T-cell (primary cell): ENCODE data around the gene PTPRD. TPM values are rescaled to one million over a fixed set of nuclear protein-coding genes. Genes with fewer than 3 reads are reported as not detected.

Source experiments
- ATAC-seq, 4 experiments: fragments of 200-7000 bp in 3 of 4; fragments of 150-1000 bp in 1 of 4; cut with Tn5 transposase; replicated peaks in 1 of 4; 1 replicate in 3 of 4; 2 replicates in 1 of 4; pipeline ENCODE4 v1.10.0; 2021; ENCODE audit warnings: moderate library complexity in 3 of 4, mild to moderate bottlenecking in 2 of 4, moderate number of reproducible peaks in 1 of 4
- CTCF ChIA-PET, 2 donors: fragments of 300-600 bp; sonication (Branson Sonifier 250); formaldehyde crosslinking; loops; one replicate each; lab custom pipeline; 2022; ENCODE audit warnings: antibody characterized with exemption in 2 of 2; lab: Charles Lee
- POLR2A ChIA-PET, 2 donors: fragments of 300-600 bp; sonication (Branson Sonifier 250); formaldehyde crosslinking; loops; one replicate each; lab custom pipeline; 2022; ENCODE audit warnings: antibody characterized with exemption in 2 of 2; lab: Charles Lee
- DNase-seq, 35 experiments: peaks; one replicate each; pipeline versions ENCODE4 v3.0.0 to v3.0.0-alpha.2; 2013 to 2023
- H3K27ac ChIP-seq: one replicate; pipeline ENCODE4 v1.5.1; 2013; ENCODE audit warnings: low read length
- H3K27me3 ChIP-seq, 2 experiments: replicated peaks in 1 of 2; 1 replicate in 1 of 2; 2 replicates in 1 of 2; pipeline versions ENCODE4 v1.6.1 to v1.7.0; 2013; ENCODE audit warnings: low read length in 1 of 2, mixed read lengths in 1 of 2; ENCODE audit not compliant: control insufficient read depth in 2 of 2, insufficient read depth in 2 of 2; ENCODE audit errors: extremely low read depth in 1 of 2
- H3K36me3 ChIP-seq, 2 donors: 1 replicate in 1 of 2; 2 replicates in 1 of 2; pipeline versions ENCODE4 v1.6.1 to v1.7.0; 2013; ENCODE audit warnings: low read length in 1 of 2; ENCODE audit not compliant: control insufficient read depth in 2 of 2, insufficient read depth in 1 of 2; ENCODE audit errors: extremely low read depth in 1 of 2
- H3K4me1 ChIP-seq, 2 experiments: 1 replicate in 1 of 2; 2 replicates in 1 of 2; pipeline versions ENCODE4 v1.6.1 to v1.7.0; 2013; ENCODE audit warnings: low read length in 2 of 2, mixed read lengths in 1 of 2; ENCODE audit not compliant: insufficient read depth in 2 of 2, control insufficient read depth in 1 of 2; ENCODE audit errors: extremely low read depth in 1 of 2
- H3K4me3 ChIP-seq, 2 donors: 1 replicate in 1 of 2; 2 replicates in 1 of 2; pipeline versions ENCODE4 v1.5.1 to v1.7.0; 2013; ENCODE audit warnings: mild to moderate bottlenecking in 2 of 2, low read length in 1 of 2, moderate library complexity in 1 of 2; ENCODE audit not compliant: control insufficient read depth in 1 of 2; ENCODE audit errors: extremely low read depth in 1 of 2
- H3K9me3 ChIP-seq: 2 replicates; pipeline ENCODE4 v1.7.0; 2013
- H3K27ac Mint-ChIP-seq, 2 donors: one replicate each; pipeline ENCODE4 v1.8.0; 2020 to 2021; ENCODE audit warnings: mild to moderate bottlenecking in 2 of 2, mixed read lengths in 2 of 2
- H3K27me3 Mint-ChIP-seq, 2 donors: one replicate each; pipeline ENCODE4 v1.8.0; 2021 to 2022; ENCODE audit warnings: mixed read lengths in 2 of 2
- H3K36me3 Mint-ChIP-seq: one replicate; pipeline ENCODE4 v1.8.0; 2021; ENCODE audit warnings: mixed read lengths
- H3K4me1 Mint-ChIP-seq, 3 donors: one replicate each; pipeline ENCODE4 v1.8.0; 2020 to 2022; ENCODE audit warnings: mixed read lengths in 3 of 3, mild to moderate bottlenecking in 1 of 3
- H3K4me3 Mint-ChIP-seq, 3 donors: one replicate each; pipeline ENCODE4 v1.8.0; 2020 to 2022; ENCODE audit warnings: mild to moderate bottlenecking in 3 of 3, mixed read lengths in 3 of 3, moderate library complexity in 3 of 3
- H3K9me3 Mint-ChIP-seq, 3 donors: one replicate each; pipeline ENCODE4 v1.8.0; 2020 to 2022; ENCODE audit warnings: mixed read lengths in 3 of 3
- WGBS: methylation state at CpG from one replicate; pipeline ENCODE4 v1.1.5; 2013; ENCODE audit warnings: missing lambda C conversion rate; ENCODE audit not compliant: insufficient coverage; 5-methylcytosine and 5-hydroxymethylcytosine counted together
- total RNA-seq, 35 experiments: library from RNA in 6 of 35; stranded (reverse) in 6 of 35; fragments of 120-200 nt in 1 of 35; gene quantifications; one replicate each; pipeline versions ENCODE4 v1.2.1 to v1.2.4 and lab custom pipeline; 2013 to 2026

The PTPRD gene
- total RNA-seq, 5 donors from 2014 or later (not counting 1 experiment from before 2014, with no cell fraction given): 0.13 to 0.61 (median 0.38) TPM; not detected in 2

- ATAC-seq: no peak
- Mint-ChIP-seq H3K27me3 (no peaks in the 10 kb centered on the region), H3K36me3 (no peaks in the 10 kb centered on the region), H3K4me3 (no peak overlapping the region), H3K9me3 (peaks cover 2 to 14% (median 7%) of the 10 kb centered on the region in 3 donors), H3K27ac (no peak overlapping the region), H3K4me1 (no peaks in the 10 kb centered on the region)
- H3K4me1 ChIP-seq: no peaks in the 10 kb centered on the region
- no peaks in the 10 kb centered on the region for H3K36me3 ChIP-seq
- DNase-seq: no peak
- H3K27me3 ChIP-seq: no peaks in the 10 kb centered on the region
- H3K4me3 ChIP-seq: no peak overlapping the region
- CTCF ChIA-PET: no interaction called here
- WGBS: no CpG with 5 or more reads among the region's 4 CpGs
- POLR2A ChIA-PET: no interaction called here
- no peaks in the 10 kb centered on the region for H3K9me3 ChIP-seq
- H3K27ac ChIP-seq: no peak overlapping the region
Observed at GRCh38 chr9:10226996-10227395, 385.8 kb downstream of the PTPRD start.

GRCh38 chr9:10212702-10213101 is 400.1 kb downstream of the PTPRD start:
- H3K4me1 Mint-ChIP-seq: no peaks in the 10 kb centered on the region
- ChIA-PET POLR2A (no interaction called here), CTCF (interaction anchor here in 1 of 2 donors (0.5 kb wide), 1 partner anchor 12 kb away, joined by 3 read pairs; no protein-coding TSS in a partner anchor)
- H3K36me3 Mint-ChIP-seq: no peaks in the 10 kb centered on the region
- no peak overlapping the region for H3K4me3 Mint-ChIP-seq
- DNase-seq: no peak
- Histone ChIP-seq H3K27me3 (no peaks in the 10 kb centered on the region), H3K9me3 (no peaks in the 10 kb centered on the region), H3K27ac (no peak overlapping the region), H3K36me3 (no peaks in the 10 kb centered on the region), H3K4me1 (no peaks in the 10 kb centered on the region), H3K4me3 (no peak overlapping the region)
- WGBS: no CpG with 5 or more reads among the region's 3 CpGs
- H3K27me3 Mint-ChIP-seq: no peaks in the 10 kb centered on the region
- ATAC-seq: no peak
- peaks cover 3 to 7% (median 7%) of the 10 kb centered on the region in 3 donors for H3K9me3 Mint-ChIP-seq
- no peak overlapping the region for H3K27ac Mint-ChIP-seq

GRCh38 chr9:10208691-10209069 is 404.1 kb downstream of the PTPRD start:
- H3K9me3 Mint-ChIP-seq: peaks cover 7 to 13% (median 11%) of the 10 kb centered on the region in 3 donors
- no peak overlapping the region for H3K4me3 Mint-ChIP-seq
- H3K4me1 Mint-ChIP-seq: no peaks in the 10 kb centered on the region
- no peak overlapping the region for H3K27ac Mint-ChIP-seq
- WGBS: no CpG with 5 or more reads among the region's 3 CpGs
- DNase-seq: no peak
- no peak overlapping the region for H3K27ac ChIP-seq
- H3K9me3 ChIP-seq: no peaks in the 10 kb centered on the region
- no peak for ATAC-seq
- H3K4me3 ChIP-seq: no peak overlapping the region
- H3K4me1 ChIP-seq: no peaks in the 10 kb centered on the region
- H3K36me3 Mint-ChIP-seq: no peaks in the 10 kb centered on the region
- no peaks in the 10 kb centered on the region for H3K27me3 Mint-ChIP-seq
- CTCF ChIA-PET: no interaction called here
- H3K27me3 ChIP-seq: no peaks in the 10 kb centered on the region
- POLR2A ChIA-PET: no interaction called here
- H3K36me3 ChIP-seq: no peaks in the 10 kb centered on the region

- ChIA-PET CTCF (no interaction called here), POLR2A (no interaction called here)
- Histone ChIP-seq H3K36me3 (no peaks in the 10 kb centered on the region), H3K27me3 (no peaks in the 10 kb centered on the region), H3K4me3 (no peak overlapping the region), H3K9me3 (no peaks in the 10 kb centered on the region), H3K27ac (no peak overlapping the region), H3K4me1 (no peaks in the 10 kb centered on the region)
- Mint-ChIP-seq H3K4me1 (no peaks in the 10 kb centered on the region), H3K36me3 (no peaks in the 10 kb centered on the region), H3K27ac (no peak overlapping the region), H3K4me3 (no peak overlapping the region), H3K9me3 (peaks cover 3 to 16% (median 9%) of the 10 kb centered on the region in 3 donors), H3K27me3 (no peaks in the 10 kb centered on the region)
- no CpG with 5 or more reads among the region's 1 CpG for WGBS
- DNase-seq (no peak), ATAC-seq (no peak)
Observed at GRCh38 chr9:10204276-10204675, 408.5 kb downstream of the PTPRD start.

GRCh38 chr9:10173561-10173960 is 439.2 kb downstream of the PTPRD start:
- no CpG with 5 or more reads among the region's 1 CpG for WGBS
- no peak overlapping the region for H3K4me3 Mint-ChIP-seq
- Histone ChIP-seq H3K9me3 (no peaks in the 10 kb centered on the region), H3K4me3 (no peak overlapping the region), H3K27me3 (no peaks in the 10 kb centered on the region), H3K36me3 (no peaks in the 10 kb centered on the region), H3K27ac (no peak overlapping the region), H3K4me1 (no peaks in the 10 kb centered on the region)
- ATAC-seq (no peak), DNase-seq (no peak)
- no peaks in the 10 kb centered on the region for H3K4me1 Mint-ChIP-seq
- H3K36me3 Mint-ChIP-seq: no peaks in the 10 kb centered on the region
- H3K27ac Mint-ChIP-seq: no peak overlapping the region
- H3K9me3 Mint-ChIP-seq: peaks cover 10 to 16% (median 11%) of the 10 kb centered on the region in 3 donors
- ChIA-PET POLR2A (no interaction called here), CTCF (no interaction called here)
- no peaks in the 10 kb centered on the region for H3K27me3 Mint-ChIP-seq

- CTCF ChIA-PET: no interaction called here
Observed at GRCh38 chr9:10172476-10172875, 440.3 kb downstream of the PTPRD start.

GRCh38 chr9:10168241-10168640 is 444.6 kb downstream of the PTPRD start:
- Mint-ChIP-seq H3K27me3 (no peaks in the 10 kb centered on the region), H3K27ac (no peak overlapping the region), H3K9me3 (peaks cover 4 to 10% (median 7%) of the 10 kb centered on the region in 3 donors), H3K36me3 (no peaks in the 10 kb centered on the region), H3K4me1 (no peaks in the 10 kb centered on the region), H3K4me3 (no peak overlapping the region)
- H3K27ac ChIP-seq: no peak overlapping the region
- H3K4me3 ChIP-seq: no peak overlapping the region
- ChIA-PET POLR2A (no interaction called here), CTCF (no interaction called here)
- DNase-seq (no peak), ATAC-seq (no peak)
- WGBS: no CpG with 5 or more reads among the region's 1 CpG
- H3K9me3 ChIP-seq: no peaks in the 10 kb centered on the region
- no peaks in the 10 kb centered on the region for H3K36me3 ChIP-seq
- no peaks in the 10 kb centered on the region for H3K27me3 ChIP-seq
- no peaks in the 10 kb centered on the region for H3K4me1 ChIP-seq

More at GRCh38 chr9:10172476-10172875, 440.3 kb downstream of the PTPRD start:
- Histone ChIP-seq H3K27me3 (no peaks in the 10 kb centered on the region), H3K27ac (no peak overlapping the region), H3K9me3 (no peaks in the 10 kb centered on the region), H3K36me3 (no peaks in the 10 kb centered on the region), H3K4me1 (no peaks in the 10 kb centered on the region), H3K4me3 (no peak overlapping the region)
- DNase-seq (no peak), ATAC-seq (no peak)
- POLR2A ChIA-PET: no interaction called here
- H3K27me3 Mint-ChIP-seq: no peaks in the 10 kb centered on the region
- no peak overlapping the region for H3K27ac Mint-ChIP-seq
- H3K36me3 Mint-ChIP-seq: no peaks in the 10 kb centered on the region
- peaks cover 10 to 16% (median 10%) of the 10 kb centered on the region in 3 donors for H3K9me3 Mint-ChIP-seq
- H3K4me1 Mint-ChIP-seq: no peaks in the 10 kb centered on the region
- H3K4me3 Mint-ChIP-seq: no peak overlapping the region
- WGBS: 40% methylated on average over 1 of the region's 2 CpGs
